Measurements from ENCODE around the gene MRPL10. TPM values are rescaled to one million over a fixed set of nuclear protein-coding genes. Genes with fewer than 3 reads are reported as not detected.

Gene MRPL10
- polyA plus RNA-seq, 2 of the 4 experiments (the other 2 are of a cell fraction) = 62.8 to 97.7 TPM

GRCh38 chr17:47803751-47804150 is 27.6 kb downstream of the MRPL10 start (continued):
- TF ChIP-seq ELK1 (IDR thresholded peaks at IDR 0.05; ENCODE audit: low read depth, low read length) = no peak

DNA sequence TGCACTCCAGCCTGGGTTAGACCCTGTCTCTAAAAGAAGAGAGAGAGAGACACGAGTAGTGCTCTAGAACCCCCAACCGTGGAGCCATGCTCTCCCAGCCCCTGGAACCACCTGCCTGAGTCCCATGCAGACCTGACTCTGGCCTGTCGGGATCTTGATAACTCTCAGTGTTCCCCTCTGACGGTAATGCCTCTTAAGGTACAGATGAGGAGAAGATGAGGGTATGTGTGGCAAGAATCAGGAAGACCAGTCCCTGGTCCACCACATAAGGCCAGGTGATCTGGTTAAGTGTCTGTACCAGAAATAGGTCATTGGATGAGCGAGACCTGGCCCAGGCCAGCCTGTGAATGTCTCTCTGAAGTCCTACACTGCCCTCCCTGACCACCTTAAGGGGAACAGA is 28.1 kb downstream of the MRPL10 start:
- no peak for FAIRE-seq
- no peak for DNase-seq (ENCODE audit: low read depth in 1 of 2, low spot score in 1 of 2)
- ChIA-PET CTCF (interaction anchor here (1.5 to 7.3 kb wide), 15 partner anchors 8 to 139 kb away, joined by 4 to 47 read pairs (median 19); partner anchors contain the start of gene TBX21), POLR2A (no interaction called here)
- H3K27ac ChIP-seq = no peak overlapping the region
- no peaks in the 10 kb centered on the region for H3K4me1 ChIP-seq
- ATAC-seq = peak in 1 of 2 experiments; percentile 4; a peak in 2 of 6 replicates
- H3K4me2 ChIP-seq = no peak overlapping the region
- no peaks in the 10 kb centered on the region for H3K9me3 ChIP-seq
- 34% methylated on average over 5 of the region's 5 CpGs for WGBS (ENCODE audit: missing lambda C conversion rate)
- no peak overlapping the region for H3K4me3 ChIP-seq
- TF ChIP-seq FOSL2 (IDR thresholded peaks at IDR 0.05) (no peak), FOSL2 (CRISPR knock-in tag; IDR thresholded peaks at IDR 0.05) (no peak), NFE2L2 (conservative IDR thresholded peaks at IDR 0.05; ENCODE audit: low read length) (no peak), RFX5 (IDR thresholded peaks at IDR 0.05) (no peak), CHD4 (IDR thresholded peaks at IDR 0.05; ENCODE audit: borderline replicate concordance) (no peak), CBX2 (IDR thresholded peaks at IDR 0.05; ENCODE audit: borderline replicate concordance, low read depth) (no peak), FOSB (CRISPR knock-in tag; IDR thresholded peaks at IDR 0.05) (no peak), TFCP2L1 (CRISPR knock-in tag; IDR thresholded peaks at IDR 0.05) (no peak), HOXB5 (CRISPR knock-in tag; IDR thresholded peaks at IDR 0.05) (no peak), SMC3 (IDR thresholded peaks at IDR 0.05) (no peak)

DNA sequence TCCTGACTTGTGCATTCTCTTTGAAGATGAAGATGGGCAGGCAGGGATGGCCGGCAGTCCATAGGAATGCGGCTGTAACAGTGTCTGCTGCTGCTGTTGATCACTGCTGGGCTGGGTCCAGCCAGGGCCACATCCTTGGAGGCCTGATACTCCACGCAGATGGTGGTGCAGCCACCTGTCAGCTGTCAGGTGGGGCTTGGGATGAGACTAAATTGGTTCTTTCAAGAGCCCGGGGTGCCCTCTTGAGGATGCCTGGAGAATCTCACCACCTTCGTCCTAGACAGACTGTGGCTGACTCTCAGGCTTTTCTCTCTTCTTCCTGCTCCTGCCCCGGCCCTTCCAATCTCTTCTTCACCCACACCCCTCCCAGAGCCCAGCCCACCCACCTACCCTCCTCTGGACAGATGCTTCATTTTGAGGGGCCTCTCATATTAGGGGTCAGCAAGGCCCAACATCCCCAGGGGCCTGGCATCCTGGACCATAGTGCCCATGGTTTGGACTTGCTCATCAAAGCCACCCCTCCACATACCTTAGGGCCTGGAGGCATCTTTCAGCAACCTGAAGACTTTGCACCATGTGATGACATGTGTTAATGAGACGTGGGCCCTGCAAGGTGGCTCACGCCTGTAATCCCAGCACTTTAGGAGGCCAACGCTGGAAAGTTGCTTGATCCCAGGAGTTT is 28.9 kb downstream of the MRPL10 start:
- TF ChIP-seq ELK1 (IDR thresholded peaks at IDR 0.05; ENCODE audit: low read depth, low read length) = no peak
- peak; percentile 55 for TF ChIP-seq SMC3 (IDR thresholded peaks at IDR 0.05)
- TF ChIP-seq CTCF (IDR thresholded peaks at IDR 0.05) = peak; percentile 84
- peak; percentile 89 to 90 for TF ChIP-seq RAD21 (conservative IDR thresholded peaks at IDR 0.05 in 1 of 2, IDR thresholded peaks at IDR 0.05 in 1 of 2)
- CTCF ChIA-PET = interaction anchor here (0.7 to 7.3 kb wide), 32 partner anchors 9 to 146 kb away, joined by 3 to 47 read pairs (median 6); partner anchors contain the start of genes SCRN2 and TBX21
- DNase-seq (ENCODE audit: low read depth in 1 of 2, low spot score in 1 of 2) (peak; percentile 77 to 92), FAIRE-seq (no peak), ATAC-seq (peak; percentile 91 to 95)
- POLR2A ChIA-PET = no interaction called here
- Histone ChIP-seq H3K4me2 (no peak overlapping the region), H3K4me3 (no peak overlapping the region), H3K27ac (no peak overlapping the region), H3K4me1 (no peaks in the 10 kb centered on the region), H3K9me3 (no peaks in the 10 kb centered on the region)
- 25% methylated on average over 9 of the region's 9 CpGs for WGBS (ENCODE audit: missing lambda C conversion rate)

GRCh38 chr17:47801906-47802305 is 29.4 kb downstream of the MRPL10 start:
- no peak overlapping the region for H3K27ac ChIP-seq
- ChIA-PET POLR2A (no interaction called here), CTCF (interaction anchor here (0.7 to 7.3 kb wide), 36 partner anchors 9 to 149 kb away, joined by 3 to 47 read pairs (median 6); partner anchors contain the start of genes SCRN2 and TBX21)
- H3K4me2 ChIP-seq = no peak overlapping the region
- peak; percentile 10 to 30; a peak in 4 of 6 replicates for ATAC-seq
- DNase-seq (ENCODE audit: low read depth in 1 of 2, low spot score in 1 of 2) = no peak
- 30% methylated on average over 6 of the region's 6 CpGs for WGBS (ENCODE audit: missing lambda C conversion rate)
- no peaks in the 10 kb centered on the region for H3K9me3 ChIP-seq
- H3K4me3 ChIP-seq = no peak overlapping the region
- no peak for FAIRE-seq
- no peaks in the 10 kb centered on the region for H3K4me1 ChIP-seq
- TF ChIP-seq PBX3 (IDR thresholded peaks at IDR 0.05) (no peak), FOSL2 (IDR thresholded peaks at IDR 0.05) (no peak), FOSL2 (CRISPR knock-in tag; IDR thresholded peaks at IDR 0.05) (no peak), JUN (IDR thresholded peaks at IDR 0.05) (no peak), CBX2 (IDR thresholded peaks at IDR 0.05; ENCODE audit: borderline replicate concordance, low read depth) (no peak), FOXS1 (CRISPR knock-in tag; IDR thresholded peaks at IDR 0.05) (no peak), MAFK (IDR thresholded peaks at IDR 0.05; ENCODE audit: partially characterized antibody) (no peak), EHF (CRISPR knock-in tag; IDR thresholded peaks at IDR 0.05) (no peak), HOXB5 (CRISPR knock-in tag; IDR thresholded peaks at IDR 0.05) (no peak), CBX8 (IDR thresholded peaks at IDR 0.05) (no peak)
- TF ChIP-seq, protein P1, sequence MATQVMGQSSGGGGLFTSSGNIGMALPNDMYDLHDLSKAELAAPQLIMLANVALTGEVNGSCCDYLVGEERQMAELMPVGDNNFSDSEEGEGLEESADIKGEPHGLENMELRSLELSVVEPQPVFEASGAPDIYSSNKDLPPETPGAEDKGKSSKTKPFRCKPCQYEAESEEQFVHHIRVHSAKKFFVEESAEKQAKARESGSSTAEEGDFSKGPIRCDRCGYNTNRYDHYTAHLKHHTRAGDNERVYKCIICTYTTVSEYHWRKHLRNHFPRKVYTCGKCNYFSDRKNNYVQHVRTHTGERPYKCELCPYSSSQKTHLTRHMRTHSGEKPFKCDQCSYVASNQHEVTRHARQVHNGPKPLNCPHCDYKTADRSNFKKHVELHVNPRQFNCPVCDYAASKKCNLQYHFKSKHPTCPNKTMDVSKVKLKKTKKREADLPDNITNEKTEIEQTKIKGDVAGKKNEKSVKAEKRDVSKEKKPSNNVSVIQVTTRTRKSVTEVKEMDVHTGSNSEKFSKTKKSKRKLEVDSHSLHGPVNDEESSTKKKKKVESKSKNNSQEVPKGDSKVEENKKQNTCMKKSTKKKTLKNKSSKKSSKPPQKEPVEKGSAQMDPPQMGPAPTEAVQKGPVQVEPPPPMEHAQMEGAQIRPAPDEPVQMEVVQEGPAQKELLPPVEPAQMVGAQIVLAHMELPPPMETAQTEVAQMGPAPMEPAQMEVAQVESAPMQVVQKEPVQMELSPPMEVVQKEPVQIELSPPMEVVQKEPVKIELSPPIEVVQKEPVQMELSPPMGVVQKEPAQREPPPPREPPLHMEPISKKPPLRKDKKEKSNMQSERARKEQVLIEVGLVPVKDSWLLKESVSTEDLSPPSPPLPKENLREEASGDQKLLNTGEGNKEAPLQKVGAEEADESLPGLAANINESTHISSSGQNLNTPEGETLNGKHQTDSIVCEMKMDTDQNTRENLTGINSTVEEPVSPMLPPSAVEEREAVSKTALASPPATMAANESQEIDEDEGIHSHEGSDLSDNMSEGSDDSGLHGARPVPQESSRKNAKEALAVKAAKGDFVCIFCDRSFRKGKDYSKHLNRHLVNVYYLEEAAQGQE (IDR thresholded peaks at IDR 0.05) = no peak
